HG03439 (cell line): ENCODE measurements around the gene BAZ1A.
"Not testable (repeated sequence)": the region's sequence is repeated elsewhere in the genome, so short reads cannot be mapped to it uniquely, and the experiment has no call there.

ENCODE experiments used
- ATAC-seq: cut with Tn5 transposase; IDR thresholded peaks from one replicate; pipeline ENCODE4 v1.9.1; 2021; ENCODE audit warnings: mild to moderate bottlenecking, moderate library complexity; ENCODE audit not compliant: unreplicated experiment

The BAZ1A gene

DNA sequence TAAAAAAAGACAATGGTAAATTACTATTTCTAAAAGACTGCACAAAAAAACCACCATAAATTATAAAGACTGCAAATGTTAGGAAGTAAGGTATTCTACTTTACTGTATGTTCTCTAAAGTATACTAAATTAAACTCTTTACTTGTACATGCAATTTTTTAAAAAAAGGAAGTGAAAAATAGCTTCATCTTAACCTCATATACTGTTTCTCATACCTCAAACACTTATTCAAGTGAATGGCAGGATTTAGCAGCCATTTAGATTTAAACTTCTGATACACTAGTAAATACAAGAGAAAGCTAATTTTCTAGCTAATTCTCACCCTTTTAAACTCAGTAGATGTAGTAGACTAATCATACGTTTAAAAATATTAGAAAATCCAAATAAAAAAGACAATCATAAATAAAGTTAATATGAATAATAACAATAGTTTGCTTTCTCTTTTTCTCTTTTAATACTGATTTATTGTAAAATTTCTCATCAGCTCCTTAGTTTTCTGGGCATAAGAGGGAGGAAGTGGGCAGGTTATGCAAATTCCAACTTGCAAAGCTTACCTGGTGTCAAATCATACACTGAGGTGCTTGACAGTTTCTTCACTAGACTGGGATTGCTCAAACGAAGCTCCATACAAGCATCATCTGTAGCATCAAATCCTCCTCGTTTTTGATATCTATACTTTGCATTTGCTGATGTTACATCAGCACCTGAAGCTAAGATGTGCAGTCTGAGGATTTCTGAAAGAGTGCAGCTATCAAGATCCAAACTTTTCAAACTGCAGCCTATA, 89.7 kb downstream of the BAZ1A start:
- no peak for ATAC-seq

- no peak for ATAC-seq
Measured at GRCh38 chr14:34782031-34782430, 93.1 kb downstream of the BAZ1A start.

DNA sequence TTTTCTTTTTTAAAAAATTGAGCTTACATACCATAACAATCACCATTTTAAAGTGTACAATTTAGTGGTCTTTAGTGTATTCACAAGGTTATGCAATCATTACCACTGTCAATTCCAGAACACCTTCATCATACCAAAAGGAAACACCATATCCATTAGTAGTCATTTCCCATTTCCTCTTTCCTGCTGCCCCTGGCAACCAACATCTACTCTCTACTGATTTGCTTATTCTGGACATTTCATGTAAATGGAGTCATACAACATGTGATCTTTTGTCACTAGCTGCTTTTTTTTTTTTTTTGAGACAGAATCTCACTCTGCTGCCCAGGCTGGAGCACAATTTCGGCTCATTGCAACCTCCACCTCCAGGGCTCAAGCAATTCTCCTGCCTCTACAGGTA, 93.9 kb downstream of the BAZ1A start:
- no peak for ATAC-seq

GRCh38 chr14:34780646-34781045, 94.5 kb downstream of the BAZ1A start:
- ATAC-seq = no peak

- ATAC-seq = no peak
Measured at GRCh38 chr14:34778744-34779143, 96.4 kb downstream of the BAZ1A start.

DNA sequence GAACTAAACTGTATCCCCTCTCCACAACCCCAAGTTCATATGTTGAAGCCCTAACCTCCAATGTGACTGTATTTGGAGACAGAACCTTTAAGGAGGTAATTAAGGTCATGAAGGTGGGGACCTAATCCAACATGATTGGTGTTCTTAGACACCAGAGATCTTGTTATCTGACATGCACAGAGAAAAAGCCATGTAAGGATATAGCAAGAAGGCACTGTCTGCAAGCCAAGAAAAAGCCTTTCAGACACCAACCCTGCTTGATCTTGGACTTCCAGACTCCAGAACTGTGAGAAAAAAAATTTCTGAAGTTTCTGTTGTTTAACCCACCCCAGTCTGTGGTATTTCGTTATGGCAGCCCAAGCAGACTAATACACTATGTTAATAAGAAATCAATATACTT, 98.5 kb downstream of the BAZ1A start:
- ATAC-seq = no peak

DNA sequence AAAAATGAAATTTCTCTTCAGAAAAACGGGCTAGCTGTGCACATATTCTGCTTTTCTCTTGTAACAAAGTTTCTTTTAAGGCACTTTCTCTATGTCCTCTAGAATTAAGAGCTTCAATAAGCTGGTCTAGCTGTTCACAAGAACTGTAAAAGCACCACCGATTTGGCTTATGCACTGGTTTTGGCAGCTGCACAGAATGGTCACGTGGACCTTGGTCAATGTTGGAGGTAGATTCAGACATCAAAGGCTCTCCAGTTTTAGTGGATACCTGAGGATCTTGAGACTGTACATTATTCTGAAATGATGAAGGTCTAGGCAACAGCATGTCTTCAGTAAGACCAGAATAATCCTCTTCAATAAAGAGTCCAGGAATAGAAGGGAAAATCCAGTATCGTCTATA, 99.2 kb downstream of the BAZ1A start:
- no peak for ATAC-seq

DNA sequence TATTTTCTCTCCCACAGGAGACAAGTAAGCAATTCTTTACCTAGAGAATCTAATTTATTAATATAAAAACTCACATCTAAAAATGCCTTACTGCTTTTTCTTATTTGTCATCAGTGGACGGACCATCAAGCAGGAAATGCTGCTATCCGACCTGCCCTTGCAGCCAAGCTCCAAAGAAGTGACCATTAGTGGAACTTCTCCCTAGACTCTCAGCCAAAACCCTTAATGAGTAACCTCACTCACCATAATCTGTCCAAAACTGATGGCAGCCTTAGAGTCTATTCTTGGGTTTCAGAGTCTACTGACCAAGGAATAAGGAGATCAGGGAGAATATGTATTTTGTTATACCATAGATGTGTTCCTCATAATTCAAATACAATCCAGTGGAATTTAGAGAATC, 99.8 kb downstream of the BAZ1A start:
- no peak for ATAC-seq

DNA sequence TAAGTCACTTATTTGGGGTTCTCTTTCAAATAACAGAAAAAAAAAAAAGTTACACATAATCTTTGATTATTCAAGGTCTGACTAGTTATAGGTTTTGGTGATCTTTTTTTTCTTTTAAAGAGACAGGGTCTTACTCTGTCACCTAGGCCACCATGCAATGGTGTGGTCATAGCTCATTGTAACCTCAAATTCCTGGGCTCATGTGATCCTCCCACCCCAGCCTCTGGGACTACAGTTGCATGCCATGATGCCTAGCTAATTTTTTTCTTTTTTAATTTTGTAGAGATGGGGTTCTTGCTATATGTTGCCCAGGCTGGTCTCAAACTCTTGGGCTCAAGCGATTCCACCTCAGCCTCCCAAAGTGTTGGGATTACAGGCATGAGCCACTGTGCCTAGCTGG, 104.3 kb downstream of the BAZ1A start:
- ATAC-seq = no peak

DNA sequence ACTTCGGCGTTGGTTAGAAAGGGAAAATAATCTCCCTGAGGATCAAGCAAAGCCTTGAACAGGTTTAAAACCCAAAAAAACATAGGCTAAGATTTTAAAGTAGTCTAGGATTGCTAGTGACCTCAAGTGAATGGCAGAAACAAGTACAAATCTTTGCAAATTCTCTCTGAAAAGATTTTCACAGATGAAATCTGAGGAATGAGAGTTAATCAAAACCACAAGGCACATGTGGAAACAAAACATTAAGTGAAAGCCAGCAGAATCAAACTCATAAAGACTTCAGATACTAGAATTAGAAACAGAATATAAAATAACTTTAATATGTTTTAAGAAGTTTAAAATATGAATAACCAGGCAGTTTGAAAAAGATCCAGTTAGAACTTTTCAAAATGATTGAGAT, 108.6 kb downstream of the BAZ1A start:
- ATAC-seq = no peak

DNA sequence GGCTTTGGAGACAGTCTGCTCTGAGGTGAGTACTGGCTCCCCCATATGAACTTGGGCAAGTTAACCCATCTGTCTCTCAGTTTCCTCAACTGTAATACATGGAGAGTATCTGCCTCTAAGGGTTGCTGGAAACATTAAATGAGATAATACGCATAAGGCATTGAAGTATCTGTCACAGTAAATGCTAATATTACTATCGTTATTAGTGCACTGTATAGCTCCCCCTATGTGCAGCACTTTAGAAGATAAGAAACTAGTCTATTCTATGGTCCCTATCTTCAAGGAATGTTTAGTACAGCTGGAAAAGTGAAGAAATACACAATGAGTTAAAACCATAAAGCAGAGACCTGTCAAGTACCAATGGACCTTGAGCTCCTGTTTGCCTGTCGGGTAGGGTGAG, 109.1 kb downstream of the BAZ1A start:
- no peak for ATAC-seq

- no peak for ATAC-seq
Measured at GRCh38 chr14:34755215-34755614, 119.9 kb downstream of the BAZ1A start.

DNA sequence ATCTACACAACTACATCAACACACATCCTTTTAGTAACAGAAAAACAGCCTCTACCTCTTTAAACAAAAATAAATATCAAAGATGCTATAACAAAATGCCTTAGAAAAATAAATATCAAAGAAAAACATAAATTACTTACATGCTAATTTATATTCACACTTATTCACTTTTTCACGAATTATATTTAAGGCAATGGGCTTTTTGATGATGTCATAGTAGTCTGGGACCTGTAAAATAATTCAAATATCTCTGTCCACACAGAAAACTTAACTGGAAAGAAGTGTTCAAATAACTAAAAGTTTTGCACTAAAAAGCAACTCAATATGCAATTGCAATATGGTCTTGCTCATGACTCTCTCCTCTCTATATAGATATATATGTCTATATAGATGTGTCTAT, 120.5 kb downstream of the BAZ1A start:
- no peak for ATAC-seq

DNA sequence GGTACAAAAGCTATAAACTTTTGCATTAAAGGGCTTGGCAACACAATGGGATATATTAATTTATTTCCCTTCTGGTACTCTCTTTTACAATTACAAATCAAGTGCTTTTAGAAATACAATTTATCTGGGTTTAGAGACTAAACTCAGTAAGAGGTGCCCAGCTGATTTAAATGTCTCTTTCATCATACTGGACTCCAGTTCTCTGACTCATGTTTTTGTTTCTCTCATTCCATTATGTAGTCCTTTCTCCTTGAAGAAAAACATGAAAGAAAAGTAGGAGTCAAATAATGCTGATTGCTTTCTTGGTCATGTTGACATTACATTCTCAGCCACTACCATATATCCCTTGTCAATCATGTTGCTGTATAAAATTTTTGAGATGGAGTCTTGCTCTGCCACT, 124.5 kb downstream of the BAZ1A start:
- ATAC-seq = no peak

DNA sequence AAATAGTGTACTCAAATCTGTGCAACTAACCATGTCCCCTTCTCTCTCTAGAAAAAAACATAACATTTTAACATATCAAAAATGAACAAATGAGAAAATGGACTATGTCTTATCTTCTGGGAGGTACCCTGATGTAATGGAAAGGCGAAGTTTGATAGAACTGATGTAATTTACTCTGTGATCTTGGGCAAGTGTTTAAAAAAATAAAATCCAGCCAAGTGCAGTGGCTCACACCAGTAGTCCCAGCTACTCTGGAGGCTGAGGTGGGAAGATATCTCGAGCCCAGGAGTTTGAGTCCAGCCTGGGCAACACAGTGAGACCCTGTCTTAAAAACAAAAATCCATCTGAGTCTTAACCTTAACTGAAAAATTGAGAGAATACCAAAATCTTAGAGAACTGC, 124.9 kb downstream of the BAZ1A start:
- ATAC-seq = no peak

- no peak for ATAC-seq
Measured at GRCh38 chr14:34749408-34749807, 125.8 kb downstream of the BAZ1A start.

DNA sequence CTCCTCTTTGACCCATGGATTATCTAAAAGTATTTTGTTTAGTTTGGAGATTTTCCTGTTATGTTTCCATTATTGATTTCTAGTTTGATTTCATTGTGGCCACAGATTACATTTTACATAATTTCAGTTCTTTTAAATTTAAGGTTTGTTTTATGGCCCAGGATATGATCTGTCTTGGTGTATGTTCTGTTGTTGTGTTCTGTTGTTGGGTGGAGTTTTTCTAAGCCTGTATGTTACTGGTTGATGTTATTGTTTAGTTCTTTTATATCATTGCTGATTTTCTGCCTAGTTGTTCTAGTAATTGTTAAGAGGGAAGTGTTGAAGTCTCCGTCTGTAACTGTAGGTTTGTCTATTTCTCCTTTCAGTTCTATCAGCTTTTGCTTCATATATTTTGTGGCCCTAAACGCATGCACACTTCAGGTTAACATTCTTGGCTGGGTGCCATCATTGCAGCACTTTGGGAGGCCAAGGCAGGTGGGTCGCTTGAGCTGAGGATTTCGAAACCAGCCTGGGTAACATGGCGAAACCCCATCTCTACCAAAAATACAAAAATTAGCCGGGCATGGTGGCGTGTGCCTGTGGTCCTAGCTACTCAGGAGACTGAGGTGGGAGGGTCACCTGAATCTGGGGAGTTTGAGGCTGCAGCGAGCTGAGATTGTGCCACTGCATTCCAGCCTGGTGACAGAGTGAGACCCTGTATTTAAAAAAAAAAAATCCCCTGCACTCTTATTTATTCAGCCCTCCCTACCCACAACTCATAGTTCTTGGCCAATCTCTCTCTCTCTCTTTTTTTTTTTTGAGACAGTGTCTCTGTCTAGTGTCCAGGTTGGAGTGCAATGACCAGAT, 132.7 kb downstream of the BAZ1A start:
- ATAC-seq = no peak

DNA sequence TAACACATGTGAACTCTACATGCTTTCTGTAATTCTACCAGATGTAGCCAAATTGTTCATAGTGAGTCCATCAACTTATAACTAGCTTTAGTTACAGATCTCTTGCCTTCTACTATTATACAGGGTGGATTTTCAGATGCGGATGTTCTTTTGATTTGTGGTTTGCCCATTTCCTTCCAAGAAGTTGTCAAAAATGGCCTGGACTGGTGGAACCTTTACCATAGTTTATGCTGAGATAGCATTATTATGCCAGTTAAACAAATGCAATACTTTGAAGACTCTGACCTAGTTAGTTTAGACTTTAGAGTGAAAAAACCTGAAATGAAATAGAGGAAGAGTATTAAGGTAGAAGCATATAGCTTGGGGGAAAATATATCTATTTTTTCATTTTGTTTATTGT, 133.3 kb downstream of the BAZ1A start:
- ATAC-seq = no peak

DNA sequence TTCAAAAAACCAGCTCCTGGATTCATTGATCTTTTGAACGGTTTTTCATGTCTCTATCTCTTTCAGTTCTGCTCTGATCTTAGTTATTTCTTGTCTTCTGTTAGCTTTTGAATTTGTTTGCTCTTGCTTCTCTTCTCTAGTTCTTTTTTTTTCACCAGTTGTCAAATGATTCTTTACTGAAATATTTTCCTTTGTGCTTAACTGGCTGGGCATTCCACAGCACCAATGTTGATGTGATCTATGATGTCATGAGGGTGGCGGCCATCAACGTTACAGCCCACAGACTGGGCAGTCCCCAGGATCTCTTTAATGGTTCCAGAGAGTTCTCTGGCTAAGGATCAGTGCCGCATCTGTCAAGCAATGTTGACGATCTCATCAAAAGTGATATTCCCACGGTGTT, 135.0 kb downstream of the BAZ1A start:
- not testable (repeated sequence) for ATAC-seq

DNA sequence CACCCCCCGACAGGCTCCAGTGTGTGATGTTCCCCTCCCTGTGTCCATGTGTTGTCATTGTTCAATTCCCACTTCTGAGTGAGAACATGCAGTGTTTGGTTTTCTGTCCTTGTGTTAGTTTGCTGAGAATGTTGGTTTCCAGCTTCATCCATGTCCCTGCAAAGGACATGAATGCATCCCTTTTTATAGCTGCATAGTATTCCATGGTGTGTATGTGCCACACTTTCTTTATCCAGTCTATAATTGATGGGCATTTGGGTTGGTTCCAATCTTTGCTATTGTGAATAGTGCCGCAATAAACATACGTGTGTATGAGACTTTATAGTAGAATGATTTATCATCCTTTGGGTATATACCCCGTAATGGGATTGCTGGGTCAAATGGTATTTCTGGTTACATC, 138.1 kb downstream of the BAZ1A start:
- not testable (repeated sequence) for ATAC-seq

- ATAC-seq = no peak
Measured at GRCh38 chr14:34733245-34733644, 141.9 kb downstream of the BAZ1A start.

DNA sequence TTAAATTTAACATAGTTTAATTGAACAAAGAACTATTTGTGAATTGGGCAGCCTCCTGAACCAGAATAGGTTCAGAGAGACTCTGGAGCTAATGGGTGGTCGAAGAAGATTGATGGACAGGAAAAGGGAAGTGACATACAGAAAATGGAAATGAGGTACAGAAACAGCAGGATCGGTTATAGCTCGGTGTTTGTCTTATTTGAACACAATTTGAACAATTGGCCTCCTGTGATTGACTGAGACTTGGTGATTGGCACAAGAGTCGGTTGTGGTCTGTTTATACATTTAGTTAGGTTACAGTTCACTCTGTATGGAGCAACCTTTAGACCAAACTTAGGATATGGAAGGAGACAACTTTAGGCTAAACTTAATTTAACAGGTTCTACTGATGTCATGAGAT, 142.4 kb downstream of the BAZ1A start:
- no peak for ATAC-seq
